Measurements from ENCODE around the gene SKIC8.

DNA sequence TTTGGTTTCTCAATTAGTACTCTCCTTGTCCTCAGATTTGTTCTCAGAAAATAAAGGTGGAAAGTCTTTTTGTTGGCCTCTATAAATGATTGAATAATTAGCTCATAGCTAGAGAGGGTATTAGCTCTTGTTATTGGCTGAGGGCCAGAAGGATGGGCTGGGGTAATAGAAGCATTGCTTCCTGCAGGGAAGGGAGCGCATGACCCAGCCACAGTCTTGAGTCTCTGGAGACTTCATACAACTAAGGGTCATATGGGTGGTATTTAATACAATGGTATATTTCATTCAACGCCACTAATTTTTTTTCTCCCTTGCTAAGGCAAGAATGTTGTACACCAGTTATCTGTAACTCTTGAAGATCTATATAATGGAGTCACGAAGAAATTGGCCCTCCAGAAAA, 26.6 kb downstream of the SKIC8 start:
- TF ChIP-seq CTCF (IDR thresholded peaks at IDR 0.05; ENCODE audit: insufficient read depth, low read depth, low read length) (no peak), EZH2 (IDR thresholded peaks at IDR 0.05; ENCODE audit: insufficient read depth, low read length) (no peak)

Data from astrocyte (in vitro differentiated cells and primary cell).